ENCODE measurements around the gene RAD54L2.

Gene RAD54L2

DNA sequence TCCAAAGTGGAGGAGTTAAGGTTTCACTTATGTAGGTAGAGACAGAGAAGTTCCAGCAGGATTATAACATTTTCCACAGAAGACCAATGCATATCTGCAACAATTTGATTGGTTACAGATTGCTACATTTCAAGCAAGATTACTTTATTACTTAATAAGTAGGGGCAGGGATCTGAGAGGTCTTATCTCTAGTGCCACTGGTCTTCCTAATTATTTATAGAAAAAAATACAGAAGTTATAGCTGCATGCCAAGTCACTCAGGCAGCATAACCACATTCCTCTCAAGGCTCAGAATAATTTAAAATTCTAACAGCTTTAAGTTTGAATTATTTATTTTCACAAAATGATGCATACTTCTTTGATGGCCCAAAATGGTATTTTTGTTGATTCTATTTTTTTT, 30.5 kb downstream of the RAD54L2 start:
- H3K27me3 ChIP-seq (ENCODE audit: control insufficient read depth, insufficient read depth, low read length): no peaks in the 10 kb centered on the region
- no peak overlapping the region for H3K4me2 ChIP-seq (ENCODE audit: low read length)
- H3K4me1 ChIP-seq: peaks cover 5% of the 10 kb centered on the region
- H3K36me3 ChIP-seq (ENCODE audit: control insufficient read depth, insufficient read depth, low read length): no peaks in the 10 kb centered on the region
- H3K4me3 ChIP-seq (ENCODE audit: low read depth, low read length): no peak overlapping the region
- no peak overlapping the region for H3K9ac ChIP-seq
- H3K9me3 ChIP-seq (ENCODE audit: control insufficient read depth, low read length): no peaks in the 10 kb centered on the region
- H2AFZ ChIP-seq: no peak overlapping the region
- peaks cover 17% of the 10 kb centered on the region for H3K79me2 ChIP-seq
- no peak overlapping the region for H3K27ac ChIP-seq
- TF ChIP-seq, protein P1, sequence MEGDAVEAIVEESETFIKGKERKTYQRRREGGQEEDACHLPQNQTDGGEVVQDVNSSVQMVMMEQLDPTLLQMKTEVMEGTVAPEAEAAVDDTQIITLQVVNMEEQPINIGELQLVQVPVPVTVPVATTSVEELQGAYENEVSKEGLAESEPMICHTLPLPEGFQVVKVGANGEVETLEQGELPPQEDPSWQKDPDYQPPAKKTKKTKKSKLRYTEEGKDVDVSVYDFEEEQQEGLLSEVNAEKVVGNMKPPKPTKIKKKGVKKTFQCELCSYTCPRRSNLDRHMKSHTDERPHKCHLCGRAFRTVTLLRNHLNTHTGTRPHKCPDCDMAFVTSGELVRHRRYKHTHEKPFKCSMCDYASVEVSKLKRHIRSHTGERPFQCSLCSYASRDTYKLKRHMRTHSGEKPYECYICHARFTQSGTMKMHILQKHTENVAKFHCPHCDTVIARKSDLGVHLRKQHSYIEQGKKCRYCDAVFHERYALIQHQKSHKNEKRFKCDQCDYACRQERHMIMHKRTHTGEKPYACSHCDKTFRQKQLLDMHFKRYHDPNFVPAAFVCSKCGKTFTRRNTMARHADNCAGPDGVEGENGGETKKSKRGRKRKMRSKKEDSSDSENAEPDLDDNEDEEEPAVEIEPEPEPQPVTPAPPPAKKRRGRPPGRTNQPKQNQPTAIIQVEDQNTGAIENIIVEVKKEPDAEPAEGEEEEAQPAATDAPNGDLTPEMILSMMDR (IDR thresholded peaks at IDR 0.05): no peak

DNA sequence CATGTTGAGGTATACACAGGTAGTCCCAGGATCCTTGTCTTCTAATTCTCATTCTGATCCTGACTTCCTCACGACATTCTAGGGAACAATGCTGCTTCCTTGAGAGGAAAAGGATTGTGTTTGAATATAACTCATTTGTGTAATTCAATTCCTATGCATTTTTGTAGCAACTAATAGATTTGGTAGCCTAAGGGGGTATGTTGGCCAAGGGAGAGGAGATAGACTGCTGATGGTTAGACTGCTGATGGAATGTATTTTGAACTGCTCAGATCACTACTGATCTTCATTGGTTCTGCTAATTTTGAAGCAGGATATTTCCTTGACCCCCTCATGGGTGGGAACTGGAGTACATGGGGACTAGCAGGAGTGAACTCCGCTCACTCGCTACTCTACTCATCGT, 39.7 kb downstream of the RAD54L2 start:
- no peak overlapping the region for H3K4me2 ChIP-seq (ENCODE audit: low read length)
- no peaks in the 10 kb centered on the region for H3K9me3 ChIP-seq (ENCODE audit: control insufficient read depth, low read length)
- TF ChIP-seq, protein P1 (IDR thresholded peaks at IDR 0.05): no peak
- no peak overlapping the region for H2AFZ ChIP-seq
- H3K4me1 ChIP-seq: no peaks in the 10 kb centered on the region
- H3K27me3 ChIP-seq (ENCODE audit: control insufficient read depth, insufficient read depth, low read length): no peaks in the 10 kb centered on the region
- no peaks in the 10 kb centered on the region for H3K36me3 ChIP-seq (ENCODE audit: control insufficient read depth, insufficient read depth, low read length)
- H3K4me3 ChIP-seq (ENCODE audit: low read depth, low read length): no peak overlapping the region
- H3K79me2 ChIP-seq: peaks cover 18% of the 10 kb centered on the region
- H3K9ac ChIP-seq: no peak overlapping the region
- no peak overlapping the region for H3K27ac ChIP-seq

DNA sequence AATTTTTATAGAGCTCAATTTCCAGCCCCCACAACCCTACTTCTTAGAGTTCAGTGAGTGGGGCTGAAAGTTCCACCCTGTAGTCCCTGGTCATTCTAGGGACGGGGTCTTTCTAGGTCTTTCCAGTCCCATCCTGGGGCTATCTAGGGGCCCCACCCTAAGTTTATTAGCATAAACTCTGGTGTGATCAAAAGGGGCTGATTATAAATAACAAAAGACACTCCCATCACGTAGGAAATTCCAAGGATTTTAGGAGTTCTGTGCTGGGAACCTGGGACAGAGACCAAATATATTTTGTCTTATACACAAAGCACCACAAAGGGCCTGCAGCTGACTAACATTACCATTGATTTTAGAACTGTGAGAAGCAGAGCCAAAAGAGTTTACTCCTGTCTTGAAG, 41.9 kb downstream of the RAD54L2 start:
- TF ChIP-seq, protein P1 (IDR thresholded peaks at IDR 0.05): no peak
- no peaks in the 10 kb centered on the region for H3K27me3 ChIP-seq (ENCODE audit: control insufficient read depth, insufficient read depth, low read length)
- H3K27ac ChIP-seq: no peak overlapping the region
- no peaks in the 10 kb centered on the region for H3K9me3 ChIP-seq (ENCODE audit: control insufficient read depth, low read length)
- H2AFZ ChIP-seq: no peak overlapping the region
- no peak overlapping the region for H3K4me2 ChIP-seq (ENCODE audit: low read length)
- H3K36me3 ChIP-seq (ENCODE audit: control insufficient read depth, insufficient read depth, low read length): no peaks in the 10 kb centered on the region
- no peaks in the 10 kb centered on the region for H3K4me1 ChIP-seq
- peaks cover 20% of the 10 kb centered on the region for H3K79me2 ChIP-seq
- no peak overlapping the region for H3K9ac ChIP-seq
- no peak overlapping the region for H3K4me3 ChIP-seq (ENCODE audit: low read depth, low read length)

DNA sequence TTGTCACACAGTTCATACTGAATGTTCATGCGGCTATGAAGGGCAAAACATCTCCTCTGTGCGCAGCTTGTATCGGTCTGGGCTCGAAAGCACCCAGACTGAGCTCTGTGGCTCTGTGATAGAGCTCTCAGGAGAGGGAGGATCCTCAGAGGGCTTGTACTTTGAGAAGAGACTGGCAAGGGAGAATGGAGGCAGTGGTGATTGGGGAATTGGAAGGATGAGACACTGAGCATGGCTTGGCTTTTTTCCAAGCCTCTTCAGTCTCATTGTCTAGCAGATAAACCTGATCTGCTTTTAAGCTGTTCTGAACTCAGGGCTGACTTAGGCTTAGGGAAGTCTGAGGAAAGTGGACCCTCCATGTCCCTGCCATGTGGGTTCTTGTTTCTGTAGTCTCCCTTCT, 43.0 kb downstream of the RAD54L2 start:
- Histone ChIP-seq H3K27ac (no peak overlapping the region), H3K79me2 (peaks cover 24% of the 10 kb centered on the region), H3K4me3 (ENCODE audit: low read depth, low read length) (no peak overlapping the region), H3K4me1 (no peaks in the 10 kb centered on the region), H3K27me3 (ENCODE audit: control insufficient read depth, insufficient read depth, low read length) (no peaks in the 10 kb centered on the region), H2AFZ (no peak overlapping the region), H3K4me2 (ENCODE audit: low read length) (no peak overlapping the region), H3K9ac (no peak overlapping the region), H3K36me3 (ENCODE audit: control insufficient read depth, insufficient read depth, low read length) (no peaks in the 10 kb centered on the region), H3K9me3 (ENCODE audit: control insufficient read depth, low read length) (no peaks in the 10 kb centered on the region)
- TF ChIP-seq, protein P1 (IDR thresholded peaks at IDR 0.05): no peak

DNA sequence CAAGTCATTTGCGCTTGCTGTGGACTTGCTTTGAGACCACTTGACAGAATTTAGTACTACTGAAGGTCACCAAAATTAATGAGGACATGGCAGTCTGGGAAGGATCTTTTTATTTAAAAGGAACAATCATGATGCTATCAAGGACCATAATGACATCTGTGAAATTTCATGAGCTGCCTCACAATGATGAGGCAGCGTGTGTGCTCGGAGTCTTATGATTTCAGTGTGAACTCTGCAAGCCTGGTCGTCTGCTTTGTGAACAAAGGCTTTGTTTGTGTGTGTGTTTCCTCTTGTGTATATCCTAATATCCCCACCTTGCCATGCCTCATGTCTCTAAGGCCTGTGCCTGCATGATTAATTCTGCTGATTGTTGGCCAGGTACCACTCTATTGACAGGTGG, 46.7 kb downstream of the RAD54L2 start:
- Histone ChIP-seq H3K79me2 (peaks cover 19% of the 10 kb centered on the region), H3K9ac (no peak overlapping the region), H3K27ac (no peak overlapping the region), H3K27me3 (ENCODE audit: control insufficient read depth, insufficient read depth, low read length) (no peaks in the 10 kb centered on the region), H3K36me3 (ENCODE audit: control insufficient read depth, insufficient read depth, low read length) (no peaks in the 10 kb centered on the region), H2AFZ (no peak overlapping the region), H3K9me3 (ENCODE audit: control insufficient read depth, low read length) (no peaks in the 10 kb centered on the region), H3K4me1 (no peaks in the 10 kb centered on the region), H3K4me2 (ENCODE audit: low read length) (no peak overlapping the region), H3K4me3 (ENCODE audit: low read depth, low read length) (no peak overlapping the region)
- TF ChIP-seq, protein P1 (IDR thresholded peaks at IDR 0.05): no peak
